Germinal center (tissue), 1 donor: ENCODE results near the gene HOTAIR.

Source experiments
- DNase-seq: peaks from one replicate; pipeline ENCODE4 v3.0.0; 2012; ENCODE audit warnings: mixed read lengths, low spot score

HOTAIR gene

DNA sequence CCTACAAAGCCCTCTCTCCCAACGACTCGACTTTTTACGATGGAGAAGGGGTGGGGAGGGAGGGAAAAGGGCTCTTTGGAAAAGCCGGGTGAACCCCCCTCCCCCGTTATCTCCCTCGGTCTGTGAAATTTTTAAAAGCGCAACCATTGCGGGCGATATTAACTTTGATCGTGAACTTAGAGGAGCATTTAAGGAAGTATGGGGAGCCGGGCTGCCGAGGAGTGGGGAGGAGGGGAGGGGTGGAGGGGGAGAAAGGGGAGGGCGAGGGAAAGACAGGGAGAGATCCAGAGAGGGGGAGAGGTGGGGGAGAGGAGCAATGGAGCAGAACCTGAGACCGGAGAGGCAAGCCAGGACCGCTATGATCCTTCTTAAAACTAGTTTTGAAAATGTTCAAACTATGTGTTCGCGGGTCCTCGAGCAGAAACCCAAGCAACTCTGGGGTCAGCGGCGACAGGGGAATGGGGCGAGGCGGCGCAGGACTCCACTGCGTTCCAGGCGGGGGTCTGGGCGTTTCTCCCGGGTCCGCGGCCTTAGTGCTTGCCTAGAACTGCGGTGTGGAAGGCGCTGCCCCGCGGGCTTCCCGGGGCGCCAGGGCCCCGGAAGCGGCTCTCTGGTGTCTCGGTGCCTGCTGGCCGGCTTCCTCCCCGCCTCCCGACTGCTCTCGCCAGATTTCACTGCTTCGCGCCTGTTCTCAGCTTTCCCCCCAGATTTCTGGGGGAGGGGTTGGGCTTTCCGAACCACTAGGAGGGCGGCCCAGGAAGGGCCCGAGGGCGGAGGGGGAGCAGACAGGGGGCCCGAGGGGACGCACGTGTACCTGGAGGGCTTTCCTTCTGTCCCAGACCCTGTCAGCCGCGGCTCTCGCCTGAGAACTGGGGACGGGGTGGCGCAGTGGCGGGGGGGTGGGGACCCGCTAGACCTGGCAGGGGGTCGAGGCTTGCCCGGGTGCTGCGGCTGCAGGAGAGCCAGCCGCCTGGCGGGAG, at the start of gene HOTAIR:
HOTAIR (minus strand) TSS at position 871 of the 980 bp plus-strand sequence.
- DNase-seq, result peak; percentile 58

DNA sequence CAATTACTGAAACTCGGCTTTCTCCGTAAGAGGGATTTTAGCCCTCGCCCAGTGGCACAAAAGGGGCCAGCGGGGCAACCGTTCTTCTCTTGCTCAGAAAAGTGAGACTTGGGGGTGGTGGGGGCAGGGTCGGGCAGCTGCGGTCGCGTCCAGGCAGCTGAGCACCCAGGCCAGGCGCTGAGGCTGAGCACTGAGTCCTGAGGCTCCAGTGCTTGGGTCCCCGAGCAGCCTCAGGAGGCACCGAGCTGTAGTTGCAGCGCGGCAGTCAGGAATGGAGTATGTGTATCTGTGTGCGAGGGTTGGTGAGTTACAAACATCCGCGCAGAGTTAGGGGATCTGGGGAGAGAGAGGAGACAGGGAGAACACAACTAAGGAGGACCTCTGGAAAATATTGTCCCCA, 49.4 kb upstream of the HOTAIR start:
- DNase-seq, result no peak

DNA sequence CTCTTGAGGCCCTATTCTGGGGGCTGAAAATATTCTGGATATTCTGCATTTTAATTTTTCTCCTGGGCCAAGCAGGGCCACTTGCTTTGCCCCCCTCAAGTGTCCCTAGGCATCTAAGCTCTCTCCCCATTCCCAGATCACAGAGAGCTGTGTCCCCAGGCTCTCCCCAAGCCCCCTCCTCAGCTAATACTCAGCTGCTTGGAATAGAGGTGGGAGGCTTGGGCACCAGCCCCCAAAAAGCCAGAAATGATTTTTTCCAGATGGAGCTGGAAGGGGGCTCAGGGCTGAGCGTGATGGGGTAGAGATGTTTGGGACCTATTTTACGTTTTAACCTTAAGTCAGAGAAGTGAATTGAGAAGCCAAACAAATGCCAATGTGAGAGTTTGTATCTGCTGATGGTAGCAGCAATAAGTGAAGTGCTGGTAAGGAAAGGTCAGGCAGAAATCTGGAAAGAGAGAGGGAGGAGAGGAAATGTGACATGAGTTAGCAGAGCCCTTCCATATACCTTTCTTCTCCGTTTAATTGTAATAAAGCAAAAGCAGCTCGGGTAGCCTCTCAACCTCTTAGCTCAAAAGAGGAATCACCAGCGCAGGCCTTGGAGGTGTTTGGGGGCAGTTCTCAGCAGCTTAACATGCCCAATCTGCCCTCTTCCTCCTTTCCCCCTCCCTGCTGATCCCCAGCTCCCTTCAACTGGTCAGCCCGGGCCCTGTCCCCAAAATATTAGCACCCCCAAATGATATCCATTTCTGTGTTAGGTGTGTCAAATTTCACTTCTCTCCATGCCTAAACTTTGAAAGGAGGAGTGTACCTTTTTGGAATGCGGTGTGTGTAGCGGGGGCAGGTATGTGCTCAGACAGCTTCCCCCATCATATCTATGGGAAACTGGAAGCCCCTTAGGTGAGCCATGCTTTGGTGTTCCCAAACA, 48.5 kb upstream of the HOTAIR start:
- no peak for DNase-seq

DNA sequence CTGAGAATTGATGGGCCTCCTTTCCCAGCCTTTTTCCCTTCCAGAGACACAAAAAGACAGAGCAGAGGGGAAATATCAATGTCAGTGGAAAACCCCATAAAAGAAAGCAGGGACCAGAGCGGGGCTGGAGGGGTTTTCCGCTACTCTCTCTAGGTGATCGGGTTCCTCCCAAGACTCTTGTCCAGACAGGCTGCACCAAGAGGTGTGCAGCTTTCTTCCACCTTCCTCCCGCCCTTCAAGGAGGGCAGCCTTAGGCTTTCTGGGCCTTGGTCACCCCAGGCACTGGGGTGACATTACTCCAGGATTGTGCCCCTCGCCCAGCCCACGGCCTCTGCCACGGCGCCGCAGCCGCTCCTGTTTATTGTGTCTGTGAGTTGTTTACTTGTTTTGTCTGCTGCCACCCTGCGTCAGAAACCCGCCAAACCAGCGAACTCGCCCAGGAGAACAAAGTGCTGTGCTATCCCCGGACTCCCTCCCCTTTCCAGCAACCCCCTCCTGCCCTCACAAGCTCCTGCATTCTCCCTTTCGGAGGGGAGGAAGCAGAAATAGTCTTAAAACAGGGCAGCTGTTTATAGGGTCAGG, 46.8 kb upstream of the HOTAIR start:
- DNase-seq, result no peak

DNA sequence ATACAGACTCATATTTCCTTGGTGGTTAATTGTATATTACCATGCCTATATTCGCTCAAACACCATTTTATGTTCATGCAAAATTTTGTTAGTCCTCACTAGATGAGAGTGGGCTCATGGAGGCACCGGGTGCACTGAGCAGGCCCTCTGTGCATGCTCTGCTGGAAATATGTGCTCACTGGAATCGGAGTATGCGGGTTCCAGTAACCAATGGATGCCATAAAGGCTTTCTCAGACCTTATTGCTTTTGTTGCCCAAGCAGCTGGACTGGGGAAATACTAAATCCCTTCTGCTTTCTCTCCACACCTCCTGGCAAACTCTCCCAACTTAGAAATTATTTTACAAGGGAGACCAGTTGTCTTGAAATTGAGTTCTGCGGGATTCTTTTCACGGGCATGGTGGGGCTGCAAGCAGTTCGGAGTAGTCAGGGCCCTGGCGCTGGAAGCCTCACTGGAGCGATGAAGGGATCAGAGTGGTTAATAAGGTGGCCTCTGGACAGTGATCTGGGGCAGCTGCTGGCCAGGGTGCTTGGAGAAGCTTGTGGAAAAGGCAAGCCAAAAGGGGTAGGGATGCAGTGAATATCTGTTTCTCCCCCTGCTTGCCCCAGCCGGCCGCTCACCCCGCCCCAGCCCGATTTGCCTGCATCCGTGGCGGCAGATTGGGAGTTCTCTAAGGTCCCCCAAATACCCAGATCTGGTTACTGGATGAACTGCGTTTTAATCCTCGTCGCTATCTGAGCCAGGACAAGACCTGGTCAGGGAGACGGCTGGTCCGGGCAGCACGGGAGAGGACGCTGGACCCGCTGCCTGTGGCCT, 46.0 kb upstream of the HOTAIR start:
- no peak for DNase-seq

DNA sequence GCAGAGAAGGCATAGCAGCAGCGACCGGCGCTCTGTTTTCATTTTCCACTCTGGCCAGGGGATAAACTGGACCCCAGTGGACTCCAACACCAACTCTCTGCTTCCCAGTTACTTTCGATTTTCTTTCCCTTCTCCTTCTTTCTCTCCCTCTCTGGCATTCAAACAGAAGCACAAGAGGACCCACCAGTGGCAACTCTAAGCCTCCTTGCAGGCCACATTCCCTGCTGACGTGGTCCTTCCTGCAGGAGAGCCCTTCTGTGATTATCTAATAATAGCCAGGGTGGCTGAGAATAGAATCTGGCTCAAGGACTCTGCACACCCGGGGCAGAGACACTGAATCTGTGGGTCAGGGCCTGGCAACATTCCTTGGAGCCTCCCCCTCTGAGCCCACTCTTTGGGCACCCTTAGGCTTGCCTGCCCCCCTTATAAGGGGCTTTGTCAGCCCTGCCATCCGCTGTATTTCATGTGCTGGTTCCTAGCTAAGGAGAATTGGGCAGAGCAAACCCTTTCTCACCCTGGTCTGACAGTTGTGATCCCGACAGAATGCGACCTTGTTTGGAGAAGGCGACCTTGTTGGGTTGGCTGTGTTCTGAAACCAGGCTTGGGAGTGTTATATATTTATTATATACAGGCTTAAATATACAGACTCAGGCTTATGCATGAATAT, 45.3 kb upstream of the HOTAIR start:
- DNase-seq, result no peak

DNA sequence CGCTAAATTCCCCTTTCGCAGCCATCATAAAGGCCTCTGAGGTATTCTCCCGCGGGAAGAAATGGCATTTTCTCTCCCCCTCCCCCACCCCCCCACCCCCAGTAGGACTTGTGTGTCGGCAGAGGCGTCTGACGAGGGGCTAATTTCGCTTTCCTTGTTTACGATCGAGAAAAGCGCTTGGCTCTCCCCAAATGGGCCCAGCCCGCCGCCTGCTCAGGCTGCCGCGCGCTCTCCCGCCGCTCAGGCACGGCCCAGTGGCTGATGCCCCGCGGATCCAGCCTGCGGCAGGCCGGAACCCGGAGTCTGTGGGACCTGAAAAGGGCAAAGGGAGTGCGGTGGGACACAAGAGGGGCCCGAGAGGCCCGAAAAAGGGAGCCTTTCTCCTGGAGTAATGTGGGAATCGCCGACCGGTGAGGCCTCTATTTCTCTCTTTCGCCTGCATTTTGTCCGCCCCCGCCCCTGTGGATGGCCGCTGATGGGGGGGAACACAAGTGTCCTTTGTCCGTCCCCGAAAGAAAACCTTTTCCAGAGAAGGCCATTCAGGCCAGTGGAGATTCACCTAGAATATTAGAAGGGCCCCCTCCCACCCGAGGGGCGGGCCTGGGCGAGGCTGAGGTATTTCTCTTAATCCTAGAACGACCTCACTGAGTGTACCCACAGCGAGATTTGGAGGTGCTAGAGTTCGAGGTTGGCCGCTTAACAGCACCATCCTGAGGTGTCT, 44.5 kb upstream of the HOTAIR start:
- no peak for DNase-seq

DNA sequence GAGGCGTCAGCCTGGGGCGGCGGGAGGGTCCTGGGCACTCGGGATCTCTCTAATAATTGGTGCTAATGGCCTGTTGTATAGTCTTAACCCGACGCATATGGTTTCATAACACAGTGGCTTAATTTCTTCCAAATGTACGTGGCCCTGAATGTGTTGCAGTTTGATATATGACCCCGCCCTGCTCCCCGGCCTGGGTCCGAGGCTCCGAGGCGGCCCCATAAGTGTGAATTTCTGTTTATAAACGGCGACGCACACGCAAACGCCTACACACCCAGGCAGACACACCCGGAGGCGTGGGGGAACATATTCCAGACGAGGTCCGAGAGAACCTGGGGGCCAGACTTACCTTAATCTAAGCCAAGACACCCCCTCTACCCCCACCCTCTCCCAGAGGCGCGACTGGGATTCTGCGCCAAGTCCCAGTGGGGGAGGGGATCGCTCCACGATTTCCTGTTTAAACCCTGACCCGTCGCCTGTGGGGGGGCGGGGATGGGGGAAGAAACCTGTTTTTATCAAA, 43.8 kb upstream of the HOTAIR start:
- DNase-seq, result no peak

DNA sequence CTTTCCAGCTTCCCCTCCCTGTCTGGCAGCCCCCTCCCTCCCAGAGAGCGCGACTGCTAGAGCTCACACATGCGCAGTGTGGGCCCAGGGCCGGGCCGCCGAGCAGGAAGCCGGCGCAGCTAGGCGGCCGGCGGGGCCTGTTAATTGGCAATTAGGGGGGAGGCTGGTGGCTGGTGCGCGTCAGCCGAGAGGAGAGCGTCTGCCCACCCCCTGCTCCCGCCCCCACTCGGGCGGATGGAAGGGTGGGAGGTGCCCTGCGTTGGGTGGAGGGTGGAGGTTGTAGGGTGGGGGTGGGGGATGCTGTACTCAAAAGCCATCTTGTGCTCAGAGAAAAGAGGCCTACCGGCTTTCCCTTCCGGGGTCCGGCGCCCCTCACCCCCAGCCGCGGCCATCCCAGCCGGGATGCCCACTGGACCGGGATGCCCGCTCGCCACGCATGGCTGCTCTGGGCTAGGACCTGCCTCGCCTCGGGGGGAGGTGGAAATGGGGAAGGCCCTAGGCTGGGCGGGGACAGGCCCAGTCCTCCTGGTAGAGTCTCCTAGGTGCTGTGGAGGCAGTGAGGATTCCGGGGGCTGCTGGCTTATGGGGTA, 43.2 kb upstream of the HOTAIR start:
- peak; percentile 97 for DNase-seq

DNA sequence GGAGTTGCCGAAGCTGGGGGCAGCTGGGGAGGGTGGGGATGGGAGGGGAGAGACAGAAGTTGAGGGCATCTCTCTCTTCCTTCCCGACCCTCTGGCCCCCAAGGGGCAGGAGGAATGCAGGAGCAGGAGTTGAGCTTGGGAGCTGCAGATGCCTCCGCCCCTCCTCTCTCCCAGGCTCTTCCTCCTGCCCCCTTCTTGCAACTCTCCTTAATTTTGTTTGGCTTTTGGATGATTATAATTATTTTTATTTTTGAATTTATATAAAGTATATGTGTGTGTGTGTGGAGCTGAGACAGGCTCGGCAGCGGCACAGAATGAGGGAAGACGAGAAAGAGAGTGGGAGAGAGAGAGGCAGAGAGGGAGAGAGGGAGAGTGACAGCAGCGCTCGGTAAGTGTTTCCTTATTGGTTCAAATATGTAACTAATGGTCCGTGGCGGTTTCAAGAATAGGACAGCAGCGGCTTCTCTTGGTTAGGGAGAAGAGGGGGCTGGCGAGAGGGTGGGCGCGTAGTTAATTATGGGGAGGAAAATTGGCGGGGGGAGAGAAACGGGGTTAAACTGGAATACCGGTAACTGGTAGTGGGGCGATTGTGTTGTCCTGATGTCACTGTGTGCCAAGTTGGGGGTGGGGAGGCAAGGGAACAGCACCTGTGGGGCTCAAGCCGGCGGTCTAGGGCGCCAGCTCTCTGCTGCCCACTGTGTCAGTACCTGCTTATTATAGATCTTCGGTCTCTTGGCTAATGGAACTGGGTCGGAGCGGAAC, 42.5 kb upstream of the HOTAIR start:
- DNase-seq, result no peak

DNA sequence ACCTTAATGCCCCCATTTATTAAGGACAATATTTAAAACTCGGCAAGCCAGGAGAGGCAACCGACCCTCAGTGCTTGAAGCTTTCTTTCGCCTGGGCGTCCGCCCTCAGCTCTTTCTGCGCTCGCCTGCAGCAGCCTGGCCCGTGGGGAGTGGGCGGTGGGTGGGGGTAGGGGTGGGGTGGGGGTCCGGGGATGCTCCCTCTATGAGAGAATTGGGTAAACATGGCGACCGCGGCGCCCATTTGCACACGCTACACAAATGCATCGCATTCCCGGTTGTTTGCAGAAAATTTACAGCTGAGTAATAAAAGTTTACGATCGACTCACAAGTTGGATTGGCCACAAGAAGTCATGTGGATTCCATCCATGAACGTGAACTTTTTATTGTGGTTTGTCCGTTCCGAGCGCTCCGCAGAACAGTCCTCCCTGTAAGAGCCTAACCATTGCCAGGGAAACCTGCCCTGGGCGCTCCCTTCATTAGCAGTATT, 41.8 kb upstream of the HOTAIR start:
- DNase-seq, result no peak

DNA sequence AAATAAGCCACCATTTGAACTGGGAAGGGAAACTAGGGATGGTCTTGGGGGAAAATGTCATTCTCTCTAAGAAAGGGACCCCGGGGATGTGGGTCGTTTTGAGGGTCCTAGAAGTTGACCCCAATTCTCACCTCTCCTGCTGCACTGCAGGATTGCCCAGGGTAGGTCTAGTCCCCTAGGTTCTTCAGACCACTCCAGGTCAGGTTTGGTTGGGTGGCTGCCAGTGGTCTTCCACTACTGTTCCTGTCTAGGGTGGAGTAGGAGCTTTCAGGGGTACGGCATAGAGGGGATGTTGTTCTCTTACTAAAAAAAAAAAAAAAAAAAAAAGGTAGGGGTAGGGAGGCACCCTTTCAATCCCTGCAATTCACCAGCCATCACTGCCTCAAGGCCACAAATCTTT, 41.3 kb upstream of the HOTAIR start:
- DNase-seq, result no peak

DNA sequence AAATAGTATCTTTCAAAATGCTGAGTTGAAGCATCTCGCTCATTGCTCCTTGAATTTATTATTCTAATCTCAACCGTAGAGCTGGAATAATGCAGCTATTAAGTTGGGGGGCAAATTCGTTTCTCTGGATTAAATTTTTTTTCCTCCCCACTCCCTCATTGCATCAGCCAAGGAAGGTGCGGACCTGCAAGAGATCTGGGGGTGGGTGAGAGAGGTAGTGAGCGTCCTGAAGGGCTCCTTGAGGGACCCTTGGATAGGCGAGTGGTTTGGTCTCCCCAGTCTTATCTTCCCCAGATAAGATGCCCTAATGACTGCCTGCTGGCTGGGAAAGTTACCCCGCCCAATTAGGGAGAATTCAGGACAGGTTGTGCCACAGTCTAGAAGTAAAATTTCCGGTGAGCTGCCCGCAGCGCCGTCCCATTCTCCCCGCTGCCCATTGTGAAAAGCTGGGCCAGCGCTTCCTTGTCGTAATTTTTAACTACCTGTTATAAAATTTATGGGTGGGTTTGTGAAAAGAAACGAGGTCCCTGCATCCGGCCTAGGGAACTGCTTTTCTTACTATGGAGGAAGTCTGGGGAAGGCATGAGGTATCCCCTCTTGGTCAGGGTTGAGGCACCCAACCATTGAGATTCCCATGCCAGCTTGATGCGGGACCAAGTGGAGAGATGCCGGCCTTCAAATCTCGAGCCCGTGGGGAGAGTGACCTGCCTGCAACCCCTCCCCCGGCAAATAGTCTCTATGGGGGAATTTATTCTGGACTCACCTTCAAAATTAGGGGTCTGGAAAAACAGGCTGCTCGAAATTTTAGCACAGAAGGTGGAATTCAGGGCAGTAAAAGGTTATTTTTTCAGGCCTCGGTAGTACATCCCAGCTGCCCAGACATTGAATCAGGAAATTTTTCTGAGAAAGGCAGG, 40.5 kb upstream of the HOTAIR start:
- DNase-seq, result no peak

DNA sequence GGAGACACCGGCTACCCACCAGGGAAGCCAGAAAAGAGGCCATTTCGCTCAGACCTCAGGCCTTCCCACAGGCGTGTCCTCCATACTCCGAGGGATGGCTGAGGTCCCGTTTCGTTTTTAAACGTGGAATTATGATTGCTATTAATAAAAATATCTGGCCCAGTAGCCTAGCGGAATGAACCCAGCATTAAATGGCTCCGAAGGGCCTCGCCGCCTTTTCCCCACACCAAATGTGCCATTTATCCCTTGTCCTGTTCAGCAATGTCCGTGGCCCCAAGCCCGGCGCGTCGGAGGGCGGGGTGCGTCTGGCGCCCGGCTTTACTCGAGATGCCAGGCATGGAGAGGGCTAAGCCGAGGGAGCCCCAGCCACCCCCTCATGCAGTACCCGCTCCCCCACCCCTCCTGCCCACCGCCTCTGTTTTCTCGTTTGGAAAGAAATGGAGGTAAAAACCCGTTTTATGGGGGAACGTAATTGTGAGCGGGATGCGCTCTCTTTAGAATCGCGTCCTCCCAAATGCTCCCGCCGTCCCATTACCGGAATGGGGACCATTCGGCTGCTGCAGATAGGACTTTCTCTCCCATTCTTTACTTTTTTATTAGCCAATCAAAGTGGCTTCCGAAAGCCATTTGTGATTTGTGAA, 39.7 kb upstream of the HOTAIR start:
- no peak for DNase-seq

DNA sequence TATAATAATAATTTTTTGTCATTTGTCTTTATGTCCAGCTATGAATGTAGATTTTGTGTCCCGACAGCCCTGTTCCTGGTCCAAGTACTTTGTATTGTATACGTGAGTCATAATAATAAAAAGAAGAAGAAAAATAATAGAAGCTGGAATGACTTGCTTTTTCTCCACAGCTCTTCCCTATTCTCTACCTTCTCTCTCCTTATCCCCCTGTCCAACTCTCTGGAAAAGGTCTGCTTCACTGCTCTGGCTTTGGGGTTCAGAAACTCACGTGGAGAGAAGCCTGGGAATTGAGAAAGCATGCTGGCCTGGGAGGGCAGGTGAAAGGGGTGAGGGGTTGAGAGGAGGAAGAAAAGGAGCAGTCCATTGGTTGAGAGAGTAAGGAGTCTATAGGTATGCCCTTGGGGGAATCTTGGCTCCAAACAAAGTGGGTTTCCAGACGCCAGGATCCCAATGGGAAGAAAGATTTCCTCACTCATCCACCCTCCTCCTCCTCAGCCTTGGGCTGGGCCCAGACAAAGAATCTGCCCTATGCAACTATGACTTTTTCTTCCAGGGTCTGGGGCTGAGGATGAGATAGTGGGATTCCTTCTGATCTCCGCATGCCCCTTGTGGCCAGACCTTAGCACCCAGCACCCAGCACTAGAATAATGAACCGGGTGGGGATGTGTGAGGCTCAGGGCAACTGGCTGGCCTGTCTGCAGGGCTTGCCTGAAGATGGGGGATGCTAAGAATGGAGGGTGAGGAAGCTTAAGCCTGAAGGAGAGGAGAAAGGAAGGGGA, 38.1 kb upstream of the HOTAIR start:
- DNase-seq, result no peak
